ENCODE measurements around the gene ADRA2B.
"Not testable (repeated sequence)": the region's sequence is repeated elsewhere in the genome, so short reads cannot be mapped to it uniquely, and the experiment has no call there.

ADRA2B gene

DNA sequence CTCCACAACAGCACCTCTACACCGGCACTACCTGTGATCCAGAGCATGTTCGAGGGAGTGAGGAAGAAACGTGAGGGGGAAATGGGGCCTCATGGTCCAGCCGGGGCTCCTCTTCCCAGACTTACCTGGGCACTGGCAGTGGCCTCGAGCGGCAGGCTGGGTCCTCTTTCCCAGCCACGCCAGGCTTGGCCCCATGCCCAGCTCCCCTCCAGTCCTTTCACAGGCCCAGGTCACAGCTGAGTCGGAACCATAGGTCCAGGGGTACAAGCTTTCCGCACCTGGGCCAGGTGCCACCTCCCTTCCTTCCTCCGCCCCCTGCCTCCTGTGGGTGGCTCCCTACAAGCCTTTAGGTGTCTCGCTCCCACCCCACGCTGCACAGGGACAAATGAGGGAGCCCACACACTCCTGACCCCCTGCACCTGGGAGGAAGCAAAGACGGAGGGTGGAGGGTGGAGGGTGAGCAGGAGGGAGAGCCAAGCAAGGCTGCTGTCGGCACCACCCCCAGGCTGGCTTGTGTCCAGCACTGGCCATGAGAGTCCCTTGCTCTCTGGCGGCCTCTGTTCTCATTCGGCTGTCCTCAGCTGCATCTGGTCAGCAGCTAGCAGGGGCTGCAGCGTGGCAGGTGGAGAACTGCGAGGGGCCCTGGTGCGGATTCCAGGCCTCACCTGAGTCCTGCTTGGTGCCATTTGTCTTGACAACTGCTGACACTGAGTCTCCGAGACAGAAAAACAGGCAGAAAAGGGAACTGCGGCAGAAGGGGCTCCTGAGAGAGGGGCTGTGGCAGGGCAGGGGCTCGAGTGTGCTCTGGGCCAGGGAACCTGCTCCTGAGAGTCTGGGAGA lies 26.8 kb downstream of the ADRA2B start:
- H3K27ac ChIP-seq (ENCODE audit: low read depth in 2 of 2, low read length in 2 of 2), result no peak overlapping the region
- peaks cover 14 to 16% of the 10 kb centered on the region in 2 donors for H3K4me1 ChIP-seq (ENCODE audit: control insufficient read depth in 2 of 2, insufficient read depth in 2 of 2, low read length in 2 of 2)
- H3K4me3 ChIP-seq (ENCODE audit: low read length in 2 of 2), result no peak overlapping the region
- H3K9me3 ChIP-seq (ENCODE audit: control insufficient read depth in 2 of 2, low read length in 2 of 2), result no peaks in the 10 kb centered on the region
- no peaks in the 10 kb centered on the region for H3K36me3 ChIP-seq (ENCODE audit: control insufficient read depth in 2 of 2, insufficient read depth in 2 of 2, low read length in 2 of 2)
- H3K9ac ChIP-seq (ENCODE audit: low read depth in 1 of 2, low read length in 2 of 2), result no peak overlapping the region
- H3K27me3 ChIP-seq (ENCODE audit: control insufficient read depth in 2 of 2, insufficient read depth in 2 of 2, low read length in 2 of 2), result no peaks in the 10 kb centered on the region

DNA sequence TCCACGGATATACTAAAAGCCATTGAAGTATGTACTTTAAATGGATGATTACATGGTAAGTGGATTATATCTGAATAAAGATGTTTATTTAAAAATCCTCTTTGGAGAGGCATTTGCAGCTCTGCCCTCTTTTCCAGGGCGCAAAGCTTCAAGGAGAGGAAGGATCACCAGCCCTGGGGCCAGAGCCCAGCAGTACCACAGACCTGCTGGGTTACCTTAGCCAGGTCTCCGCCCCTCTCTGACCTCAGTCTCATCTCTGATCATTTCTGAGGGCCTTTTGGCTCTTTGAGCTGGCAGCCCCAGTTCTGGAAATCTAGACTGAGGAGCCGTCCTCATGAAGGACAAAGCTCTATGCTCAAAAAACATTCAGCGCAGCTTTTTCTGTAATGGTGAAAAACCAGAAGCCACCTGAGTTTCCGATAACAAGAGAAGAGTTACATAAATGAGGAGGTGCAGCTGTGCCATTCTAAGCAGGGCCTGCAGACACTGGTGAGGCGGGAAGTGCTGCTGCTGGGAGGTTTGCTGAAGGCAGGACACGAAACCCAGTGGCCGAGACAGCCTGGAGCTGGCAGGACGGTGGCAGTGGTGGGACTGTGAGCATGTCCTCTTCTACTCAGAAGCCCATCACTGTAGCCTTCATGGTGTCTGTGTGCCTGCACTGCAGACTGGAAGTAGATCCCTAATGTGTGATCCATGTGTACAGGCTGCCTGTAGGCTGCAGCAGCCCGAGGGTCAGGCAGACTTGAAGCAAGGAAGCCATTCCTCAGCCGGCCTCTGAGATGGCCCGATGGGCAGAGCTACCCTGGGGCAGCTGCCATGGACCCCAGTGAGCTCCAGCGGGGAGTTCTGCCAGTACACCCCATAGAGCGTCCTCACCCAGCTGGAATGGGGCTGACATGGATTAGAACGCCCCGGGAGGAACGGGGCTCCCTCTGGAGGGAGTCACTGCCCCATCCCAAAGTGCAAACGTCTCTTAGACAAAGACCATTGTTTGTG lies 27.7 kb downstream of the ADRA2B start:
- H3K27ac ChIP-seq (ENCODE audit: low read depth in 2 of 2, low read length in 2 of 2), result no peak overlapping the region
- H3K4me1 ChIP-seq (ENCODE audit: control insufficient read depth in 2 of 2, insufficient read depth in 2 of 2, low read length in 2 of 2), result peaks cover 14 to 16% of the 10 kb centered on the region in 2 donors
- H3K27me3 ChIP-seq (ENCODE audit: control insufficient read depth in 2 of 2, insufficient read depth in 2 of 2, low read length in 2 of 2), result no peaks in the 10 kb centered on the region
- no peaks in the 10 kb centered on the region for H3K9me3 ChIP-seq (ENCODE audit: control insufficient read depth in 2 of 2, low read length in 2 of 2)
- no peak overlapping the region for H3K4me3 ChIP-seq (ENCODE audit: low read length in 2 of 2)
- H3K9ac ChIP-seq (ENCODE audit: low read depth in 1 of 2, low read length in 2 of 2), result no peak overlapping the region
- no peaks in the 10 kb centered on the region for H3K36me3 ChIP-seq (ENCODE audit: control insufficient read depth in 2 of 2, insufficient read depth in 2 of 2, low read length in 2 of 2)

DNA sequence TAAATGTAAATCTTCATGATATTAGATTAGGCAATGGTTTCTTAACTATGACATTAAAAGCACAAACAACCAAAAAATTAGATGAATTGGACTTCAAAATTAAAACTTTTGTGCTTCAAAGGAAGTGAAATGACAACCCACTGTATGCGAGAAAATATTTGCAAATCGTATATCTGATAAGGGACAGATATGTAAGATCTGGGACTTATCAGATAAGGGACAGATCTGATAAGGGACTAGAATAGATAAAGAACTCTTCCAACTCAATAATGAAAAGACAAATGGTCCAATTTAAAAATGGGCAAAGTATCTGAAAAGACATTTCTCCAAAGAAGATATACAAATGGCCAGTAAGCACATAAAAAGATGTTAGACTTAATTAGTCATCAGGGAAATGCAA lies 29.2 kb downstream of the ADRA2B start:
- Histone ChIP-seq H3K36me3 (ENCODE audit: control insufficient read depth in 2 of 2, insufficient read depth in 2 of 2, low read length in 2 of 2) (no peaks in the 10 kb centered on the region), H3K27ac (ENCODE audit: low read depth in 2 of 2, low read length in 2 of 2) (no peak overlapping the region), H3K27me3 (ENCODE audit: control insufficient read depth in 2 of 2, insufficient read depth in 2 of 2, low read length in 2 of 2) (no peaks in the 10 kb centered on the region), H3K4me3 (ENCODE audit: low read length in 2 of 2) (no peak overlapping the region), H3K9me3 (ENCODE audit: control insufficient read depth in 2 of 2, low read length in 2 of 2) (no peaks in the 10 kb centered on the region), H3K9ac (ENCODE audit: low read depth in 1 of 2, low read length in 2 of 2) (no peak overlapping the region), H3K4me1 (ENCODE audit: control insufficient read depth in 2 of 2, insufficient read depth in 2 of 2, low read length in 2 of 2) (peaks cover 14 to 15% of the 10 kb centered on the region in 2 donors)

DNA sequence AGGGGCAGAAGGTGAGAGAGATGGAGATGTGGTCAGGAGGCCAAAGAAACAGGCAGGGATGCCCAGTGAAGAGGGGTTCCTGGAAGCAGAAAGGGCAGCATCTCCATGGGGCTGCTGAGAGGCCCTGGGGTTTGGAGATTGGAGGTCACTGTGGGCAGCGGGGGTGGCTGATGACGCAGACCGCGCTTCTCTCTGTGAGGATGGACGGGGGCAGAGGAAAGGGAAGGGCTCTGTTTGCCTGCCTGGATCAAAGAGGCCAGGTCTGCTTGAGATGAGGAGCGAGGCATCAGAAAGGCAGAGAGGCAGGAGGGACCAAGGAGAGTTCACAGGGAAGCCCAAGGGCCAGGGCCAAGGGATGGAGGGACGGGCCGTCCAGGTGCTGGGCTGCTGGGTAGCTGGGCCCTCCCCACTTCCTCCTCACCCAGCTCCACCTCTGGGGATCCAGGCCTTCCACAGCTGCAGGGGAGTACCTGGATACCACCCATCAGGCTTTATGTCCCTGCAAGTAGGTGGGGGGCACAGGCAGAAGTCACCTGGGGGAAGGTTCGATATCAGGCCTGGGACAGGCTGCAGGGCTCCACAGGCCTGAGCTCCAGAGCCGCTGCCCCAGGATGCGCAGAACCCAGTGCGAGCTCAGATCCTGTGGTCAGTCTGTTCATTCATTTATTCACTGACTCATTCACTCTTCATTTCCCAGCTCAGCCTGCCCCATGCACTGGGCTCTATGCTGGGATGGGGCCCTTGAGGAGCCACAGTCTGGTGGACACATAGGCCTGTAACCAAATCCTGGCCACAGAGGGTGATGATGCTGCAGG lies 30.6 kb downstream of the ADRA2B start:
- H3K36me3 ChIP-seq (ENCODE audit: control insufficient read depth in 2 of 2, insufficient read depth in 2 of 2, low read length in 2 of 2), result no peaks in the 10 kb centered on the region
- no peak overlapping the region for H3K4me3 ChIP-seq (ENCODE audit: low read length in 2 of 2)
- H3K27ac ChIP-seq (ENCODE audit: low read depth in 2 of 2, low read length in 2 of 2), result no peak overlapping the region
- no peaks in the 10 kb centered on the region for H3K9me3 ChIP-seq (ENCODE audit: control insufficient read depth in 2 of 2, low read length in 2 of 2)
- peaks cover under 1 to 3% of the 10 kb centered on the region in 2 donors for H3K4me1 ChIP-seq (ENCODE audit: control insufficient read depth in 2 of 2, insufficient read depth in 2 of 2, low read length in 2 of 2)
- H3K27me3 ChIP-seq (ENCODE audit: control insufficient read depth in 2 of 2, insufficient read depth in 2 of 2, low read length in 2 of 2), result no peaks in the 10 kb centered on the region
- no peak overlapping the region for H3K9ac ChIP-seq (ENCODE audit: low read depth in 1 of 2, low read length in 2 of 2)

DNA sequence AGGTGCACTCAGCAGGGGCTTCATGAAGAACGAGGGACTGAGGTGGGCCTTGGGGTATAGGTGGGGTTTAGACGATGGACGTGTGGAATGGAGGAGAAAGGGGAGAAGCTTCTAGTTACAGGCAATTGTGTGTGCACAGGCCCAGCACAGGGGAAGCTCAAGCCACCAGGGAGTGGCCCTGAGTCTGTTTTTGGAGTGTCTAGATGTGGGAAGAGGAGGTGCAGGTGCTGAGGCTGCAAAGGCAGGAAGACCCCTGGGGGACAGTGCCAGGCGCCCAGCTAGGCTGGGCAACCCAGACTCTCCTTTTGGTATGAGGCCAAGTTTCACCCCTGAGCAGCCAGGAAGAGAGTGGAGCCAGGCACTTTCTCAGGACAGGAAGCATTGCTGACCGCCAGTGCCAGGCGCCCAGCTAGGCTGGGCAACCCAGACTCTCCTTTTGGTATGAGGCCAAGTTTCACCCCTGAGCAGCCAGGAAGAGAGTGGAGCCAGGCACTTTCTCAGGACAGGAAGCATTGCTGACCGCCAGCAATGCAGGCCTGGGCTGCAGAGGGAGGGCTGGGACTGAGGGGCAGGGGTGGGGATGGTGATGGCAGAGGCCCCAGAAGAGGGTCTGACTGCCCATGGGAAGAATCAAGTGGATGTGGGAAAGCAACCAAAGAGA lies 31.4 kb downstream of the ADRA2B start:
- not testable (repeated sequence) for H3K36me3 ChIP-seq (ENCODE audit: control insufficient read depth in 2 of 2, insufficient read depth in 2 of 2, low read length in 2 of 2); H3K27ac ChIP-seq (ENCODE audit: low read depth in 2 of 2, low read length in 2 of 2); H3K27me3 ChIP-seq (ENCODE audit: control insufficient read depth in 2 of 2, insufficient read depth in 2 of 2, low read length in 2 of 2); H3K4me3 ChIP-seq (ENCODE audit: low read length in 2 of 2); H3K9ac ChIP-seq (ENCODE audit: low read depth in 1 of 2, low read length in 2 of 2); H3K9me3 ChIP-seq (ENCODE audit: control insufficient read depth in 2 of 2, low read length in 2 of 2); H3K4me1 ChIP-seq (ENCODE audit: control insufficient read depth in 2 of 2, insufficient read depth in 2 of 2, low read length in 2 of 2)

DNA sequence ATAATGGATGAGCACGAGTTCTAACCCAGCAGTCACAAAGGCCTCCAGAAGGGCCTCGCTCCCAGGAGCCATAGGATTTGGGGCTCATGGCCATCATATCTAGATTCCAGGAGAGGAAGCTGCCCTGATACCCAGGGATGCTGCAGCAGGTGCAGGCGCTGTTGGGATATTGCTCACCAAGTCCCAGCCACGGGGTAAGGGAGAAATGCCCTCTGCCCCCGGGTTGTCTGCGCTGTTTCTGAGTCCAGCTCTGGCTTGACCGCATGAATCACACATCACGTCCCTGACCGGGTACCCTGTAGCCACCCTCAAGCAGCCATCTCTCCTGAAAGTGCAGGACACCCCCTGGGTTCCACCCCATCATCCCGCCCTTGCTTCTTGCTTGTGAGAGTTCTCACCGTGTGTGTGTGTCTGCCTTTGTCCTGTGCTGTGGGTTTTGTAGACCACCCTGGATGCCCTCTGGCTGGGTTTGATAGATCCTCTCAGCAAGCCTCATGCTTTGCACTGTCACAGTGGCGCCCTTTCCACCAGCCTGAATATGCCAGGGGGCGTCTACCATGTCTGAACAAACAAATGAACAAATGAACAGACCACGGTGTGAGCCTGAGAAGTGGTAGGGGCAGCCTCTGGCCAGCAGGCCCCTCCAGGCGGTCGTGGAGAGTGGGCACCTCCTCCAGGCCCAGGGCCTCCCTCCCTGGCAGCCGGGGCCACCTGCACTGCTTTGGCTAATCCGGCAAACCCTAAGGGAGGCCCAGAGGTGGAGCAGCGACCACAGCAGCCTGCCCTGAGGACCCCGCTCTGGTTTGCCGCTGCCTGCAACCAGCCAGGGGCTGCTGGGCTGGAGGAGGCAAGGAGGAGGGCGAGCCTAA lies 32.1 kb downstream of the ADRA2B start:
- no peaks in the 10 kb centered on the region for H3K9me3 ChIP-seq (ENCODE audit: control insufficient read depth in 2 of 2, low read length in 2 of 2)
- H3K9ac ChIP-seq (ENCODE audit: low read depth in 1 of 2, low read length in 2 of 2), result no peak overlapping the region
- H3K36me3 ChIP-seq (ENCODE audit: control insufficient read depth in 2 of 2, insufficient read depth in 2 of 2, low read length in 2 of 2), result no peaks in the 10 kb centered on the region
- H3K27ac ChIP-seq (ENCODE audit: low read depth in 2 of 2, low read length in 2 of 2), result no peak overlapping the region
- no peaks in the 10 kb centered on the region for H3K27me3 ChIP-seq (ENCODE audit: control insufficient read depth in 2 of 2, insufficient read depth in 2 of 2, low read length in 2 of 2)
- no peaks in the 10 kb centered on the region for H3K4me1 ChIP-seq (ENCODE audit: control insufficient read depth in 2 of 2, insufficient read depth in 2 of 2, low read length in 2 of 2)
- H3K4me3 ChIP-seq (ENCODE audit: low read length in 2 of 2), result no peak overlapping the region

DNA sequence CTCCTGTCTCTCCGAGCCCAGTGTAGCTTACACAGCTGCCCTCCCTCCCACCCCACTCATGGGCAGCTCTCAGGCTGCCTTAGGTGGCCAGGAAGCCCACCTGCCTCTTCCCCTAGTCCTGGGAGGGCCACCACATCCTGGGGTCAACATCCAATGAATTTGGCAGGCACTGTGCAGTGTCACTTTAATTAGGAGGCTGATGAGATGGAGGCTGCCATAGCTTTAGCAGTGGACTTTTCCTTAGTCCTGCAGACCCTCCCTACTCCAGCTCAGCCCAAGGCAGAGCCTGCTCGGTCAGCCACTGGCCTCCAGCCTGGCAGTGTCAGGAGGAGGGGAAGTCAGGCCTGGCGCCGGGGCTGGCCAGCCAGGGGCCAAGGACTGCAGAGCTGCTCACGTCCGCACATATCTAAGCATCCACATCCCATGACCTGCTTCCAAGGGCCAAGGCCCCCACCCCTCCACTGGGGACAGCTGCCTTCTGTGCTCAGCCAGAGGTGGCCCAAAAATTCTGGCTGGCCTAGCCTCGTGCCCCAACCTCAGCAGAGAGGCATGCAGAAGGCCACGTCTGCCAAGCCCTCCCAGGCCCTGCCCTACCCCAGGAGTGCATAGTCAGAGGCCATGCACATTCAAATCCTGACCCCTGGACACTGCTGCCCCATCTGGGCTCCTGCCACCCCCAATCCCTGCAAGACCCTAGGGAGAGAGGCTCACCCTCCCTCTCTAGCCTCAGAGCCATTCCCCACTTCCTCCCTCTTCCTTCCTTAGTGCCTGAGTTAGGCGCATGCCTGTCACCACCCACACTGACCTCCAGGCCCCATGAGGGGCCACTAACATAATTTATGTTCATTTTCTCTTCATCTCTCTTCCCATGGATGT lies 33.1 kb downstream of the ADRA2B start:
- Histone ChIP-seq H3K4me1 (ENCODE audit: control insufficient read depth in 2 of 2, insufficient read depth in 2 of 2, low read length in 2 of 2) (no peaks in the 10 kb centered on the region), H3K9me3 (ENCODE audit: control insufficient read depth in 2 of 2, low read length in 2 of 2) (no peaks in the 10 kb centered on the region), H3K4me3 (ENCODE audit: low read length in 2 of 2) (no peak overlapping the region), H3K9ac (ENCODE audit: low read depth in 1 of 2, low read length in 2 of 2) (no peak overlapping the region), H3K36me3 (ENCODE audit: control insufficient read depth in 2 of 2, insufficient read depth in 2 of 2, low read length in 2 of 2) (no peaks in the 10 kb centered on the region), H3K27ac (ENCODE audit: low read depth in 2 of 2, low read length in 2 of 2) (no peak overlapping the region), H3K27me3 (ENCODE audit: control insufficient read depth in 2 of 2, insufficient read depth in 2 of 2, low read length in 2 of 2) (no peaks in the 10 kb centered on the region)

DNA sequence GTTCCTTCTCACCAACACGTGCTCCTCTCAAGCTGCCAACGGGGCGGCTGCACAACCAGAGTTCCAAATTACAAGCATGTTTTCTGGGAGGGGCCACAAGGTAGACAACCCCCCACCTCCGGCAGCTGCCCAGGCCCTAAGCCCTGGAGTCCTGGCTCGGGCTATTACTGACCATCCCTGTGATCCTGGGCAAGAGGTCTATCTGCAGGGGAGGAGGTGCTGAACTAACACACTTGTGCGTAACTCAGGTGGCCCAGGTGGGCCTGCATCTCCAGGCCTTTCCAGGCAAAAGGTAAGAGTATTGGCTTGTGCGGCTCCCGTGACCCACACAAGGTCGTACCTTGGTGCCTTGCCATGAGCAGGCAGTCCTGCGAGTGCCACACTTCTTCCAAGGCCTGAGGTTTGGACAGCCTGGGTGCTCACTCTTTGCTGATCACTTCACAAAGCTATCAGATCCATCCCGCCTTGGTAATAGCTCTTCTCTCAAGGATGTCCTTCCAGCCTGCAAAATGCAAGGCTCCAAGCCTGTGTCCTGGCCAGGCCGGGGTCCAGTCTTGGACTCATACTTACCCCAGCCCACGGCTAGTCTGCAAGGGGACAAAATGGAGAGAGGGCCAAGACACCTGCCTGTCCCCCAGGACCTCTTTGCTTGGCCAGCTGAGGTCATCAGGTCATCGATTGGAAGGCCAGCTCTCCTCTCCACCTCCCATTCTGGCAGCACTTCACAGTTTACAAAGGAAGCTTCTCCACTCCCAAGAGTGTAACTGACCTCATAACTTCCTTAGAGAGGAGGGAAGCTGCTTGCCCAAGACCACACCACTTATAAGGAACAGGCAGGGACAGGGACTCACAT lies 33.9 kb downstream of the ADRA2B start:
- Histone ChIP-seq H3K4me1 (ENCODE audit: control insufficient read depth in 2 of 2, insufficient read depth in 2 of 2, low read length in 2 of 2) (no peaks in the 10 kb centered on the region), H3K9me3 (ENCODE audit: control insufficient read depth in 2 of 2, low read length in 2 of 2) (no peaks in the 10 kb centered on the region), H3K4me3 (ENCODE audit: low read length in 2 of 2) (no peak overlapping the region), H3K9ac (ENCODE audit: low read depth in 1 of 2, low read length in 2 of 2) (no peak overlapping the region), H3K27me3 (ENCODE audit: control insufficient read depth in 2 of 2, insufficient read depth in 2 of 2, low read length in 2 of 2) (no peaks in the 10 kb centered on the region), H3K36me3 (ENCODE audit: control insufficient read depth in 2 of 2, insufficient read depth in 2 of 2, low read length in 2 of 2) (no peaks in the 10 kb centered on the region), H3K27ac (ENCODE audit: low read depth in 2 of 2, low read length in 2 of 2) (no peak overlapping the region)

All from mucosa of rectum (tissue), 2 donors.